22Rv1 (cell line): ENCODE results near the gene SUFU.

Experiments
- H3K27ac ChIP-seq: fragments of 450-650 bp; 2 replicates; pipeline ENCODE4 v1.5.1; 2017
- CTCF ChIP-seq: fragments of 450-650 bp; IDR thresholded peaks from 2 replicates; pipeline ENCODE4 v1.5.1; 2017; ENCODE audit warnings: mild to moderate bottlenecking
- ZFX ChIP-seq: fragments of 450-650 bp; IDR thresholded peaks from 2 replicates; pipeline ENCODE4 v1.6.1; 2017; ENCODE audit warnings: antibody characterized with exemption, borderline replicate concordance

Gene SUFU

GRCh38 chr10:102461187-102462054, 42.4 kb upstream of the SUFU start:
- TF ChIP-seq ZFX, result no peak
- no peak for TF ChIP-seq CTCF
- H3K27ac ChIP-seq, result peak overlapping the region; percentile 86

- H3K27ac ChIP-seq, result peak overlapping the region; percentile 86
- TF ChIP-seq ZFX, result no peak
- TF ChIP-seq CTCF, result no peak
Observed at GRCh38 chr10:102462512-102463054, 41.2 kb upstream of the SUFU start.

- no peak for TF ChIP-seq ZFX
- TF ChIP-seq CTCF, result no peak
- H3K27ac ChIP-seq, result peak overlapping the region; percentile 86
Observed at GRCh38 chr10:102463983-102464382, 39.8 kb upstream of the SUFU start.

GRCh38 chr10:102465466-102465865, 38.3 kb upstream of the SUFU start:
- TF ChIP-seq CTCF (no peak), ZFX (no peak)
- H3K27ac ChIP-seq, result no peak overlapping the region

- H3K27ac ChIP-seq, result 0 out of 2 replicates have a peak overlapping the region, but pooled peaks have one; percentile 10
- TF ChIP-seq ZFX (no peak), CTCF (no peak)
Observed at GRCh38 chr10:102467318-102467717, 36.5 kb upstream of the SUFU start.

- no peak overlapping the region for H3K27ac ChIP-seq
- TF ChIP-seq ZFX, result no peak
- no peak for TF ChIP-seq CTCF
Observed at GRCh38 chr10:102467971-102468438, 35.8 kb upstream of the SUFU start.

- TF ChIP-seq CTCF (no peak), ZFX (no peak)
- H3K27ac ChIP-seq, result no peak overlapping the region
Observed at GRCh38 chr10:102468683-102469082, 35.1 kb upstream of the SUFU start.
